ENCODE measurements around the gene FMNL3. TPM values are rescaled to one million over a fixed set of nuclear protein-coding genes. Genes with fewer than 3 reads are reported as not detected.

The FMNL3 gene, protein sequence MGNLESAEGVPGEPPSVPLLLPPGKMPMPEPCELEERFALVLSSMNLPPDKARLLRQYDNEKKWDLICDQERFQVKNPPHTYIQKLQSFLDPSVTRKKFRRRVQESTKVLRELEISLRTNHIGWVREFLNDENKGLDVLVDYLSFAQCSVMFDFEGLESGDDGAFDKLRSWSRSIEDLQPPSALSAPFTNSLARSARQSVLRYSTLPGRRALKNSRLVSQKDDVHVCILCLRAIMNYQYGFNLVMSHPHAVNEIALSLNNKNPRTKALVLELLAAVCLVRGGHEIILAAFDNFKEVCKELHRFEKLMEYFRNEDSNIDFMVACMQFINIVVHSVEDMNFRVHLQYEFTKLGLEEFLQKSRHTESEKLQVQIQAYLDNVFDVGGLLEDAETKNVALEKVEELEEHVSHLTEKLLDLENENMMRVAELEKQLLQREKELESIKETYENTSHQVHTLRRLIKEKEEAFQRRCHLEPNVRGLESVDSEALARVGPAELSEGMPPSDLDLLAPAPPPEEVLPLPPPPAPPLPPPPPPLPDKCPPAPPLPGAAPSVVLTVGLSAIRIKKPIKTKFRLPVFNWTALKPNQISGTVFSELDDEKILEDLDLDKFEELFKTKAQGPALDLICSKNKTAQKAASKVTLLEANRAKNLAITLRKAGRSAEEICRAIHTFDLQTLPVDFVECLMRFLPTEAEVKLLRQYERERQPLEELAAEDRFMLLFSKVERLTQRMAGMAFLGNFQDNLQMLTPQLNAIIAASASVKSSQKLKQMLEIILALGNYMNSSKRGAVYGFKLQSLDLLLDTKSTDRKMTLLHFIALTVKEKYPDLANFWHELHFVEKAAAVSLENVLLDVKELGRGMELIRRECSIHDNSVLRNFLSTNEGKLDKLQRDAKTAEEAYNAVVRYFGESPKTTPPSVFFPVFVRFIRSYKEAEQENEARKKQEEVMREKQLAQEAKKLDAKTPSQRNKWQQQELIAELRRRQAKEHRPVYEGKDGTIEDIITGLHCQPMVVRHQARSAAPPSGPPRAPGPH
- total RNA-seq, result 22.5 and 29.3 TPM in 2 replicates

DNA sequence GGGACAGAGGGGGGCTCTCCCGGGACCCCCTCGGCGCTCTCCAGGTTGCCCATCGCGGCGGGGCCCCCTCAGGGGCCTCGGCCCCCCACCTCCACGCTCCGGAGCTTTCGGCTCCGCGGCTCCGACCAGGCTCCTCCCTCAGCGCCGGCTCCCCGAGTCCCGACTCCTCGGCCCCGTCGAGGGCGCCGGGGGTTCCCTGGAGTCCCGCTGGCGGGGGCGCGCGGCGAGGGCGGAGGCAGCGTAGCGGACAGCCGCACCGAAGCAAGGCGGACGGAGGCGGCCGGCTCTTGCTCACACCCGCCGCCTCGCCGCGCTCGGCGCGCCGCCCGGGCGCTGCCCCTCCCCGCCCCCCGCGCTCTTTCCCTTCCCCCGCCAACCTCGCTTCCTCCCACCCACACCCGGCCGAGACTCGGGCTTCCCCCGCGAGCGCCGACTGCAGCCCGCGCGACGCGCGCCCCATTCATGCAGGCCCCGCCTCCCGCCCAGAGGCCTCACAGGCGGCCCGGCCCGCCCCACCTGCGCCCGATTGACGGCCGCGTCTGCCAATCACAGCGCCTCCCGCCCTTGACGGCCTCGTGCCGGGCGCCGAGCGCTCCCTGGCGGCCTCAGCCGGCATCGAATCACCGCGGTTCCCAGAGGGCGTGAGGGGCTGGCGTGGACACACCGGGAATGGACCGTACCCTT lies at the start of gene FMNL3:
TSS of gene FMNL3 (minus strand) at position 278 of the 684 bp plus-strand sequence. CDS start at position 53, 225 bp downstream.

DNA sequence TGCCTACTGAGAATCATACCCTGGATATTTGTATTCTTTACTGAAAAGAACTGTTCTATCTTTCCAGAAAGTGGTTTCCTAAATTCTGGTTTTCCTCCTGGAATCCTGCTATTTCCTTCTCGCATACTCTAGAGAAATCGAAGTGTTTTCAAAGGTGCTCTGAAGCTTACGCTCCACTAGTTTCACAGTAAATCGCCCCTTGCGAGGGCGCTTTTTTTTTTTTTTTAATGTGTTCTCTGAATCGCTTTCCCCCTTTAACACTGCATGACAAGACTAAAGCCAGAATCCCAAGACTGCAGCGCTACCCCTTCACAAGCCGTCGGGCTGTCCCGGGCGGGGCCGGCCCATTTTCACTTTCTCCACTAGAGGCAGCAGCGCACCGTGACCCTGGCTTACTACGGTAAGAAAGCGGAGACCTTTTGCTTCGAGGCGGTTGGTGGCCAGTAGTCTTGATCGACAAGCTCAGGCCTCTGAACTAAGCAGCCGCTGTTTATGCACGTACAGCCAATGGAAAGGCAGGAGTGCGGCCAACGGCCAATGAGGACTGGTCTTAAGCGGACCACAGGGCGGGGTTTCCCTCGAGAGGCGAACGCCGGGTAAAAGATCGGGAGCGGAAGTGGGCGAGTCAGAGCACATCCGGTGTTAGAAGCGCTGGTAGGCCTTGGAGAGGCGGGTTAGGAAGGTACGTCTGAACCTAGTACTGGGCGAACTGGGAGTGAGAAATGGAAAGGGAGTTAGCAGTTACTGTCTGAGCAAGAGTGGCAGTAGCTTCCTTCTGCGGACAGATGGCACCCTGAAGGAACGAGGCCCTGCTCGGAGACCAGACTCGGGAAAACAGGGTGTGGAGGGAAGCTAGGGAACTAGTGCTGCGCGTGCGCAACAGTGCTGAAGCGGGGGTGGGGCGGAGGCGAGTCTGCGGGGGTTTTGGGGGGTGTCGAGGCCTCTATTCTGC lies 34.0 kb upstream of the FMNL3 start, which contains the start of gene TMBIM6:
TSS of gene TMBIM6 (plus strand) at position 628 of the 952 bp plus-strand sequence. CDS start 10,937 bp downstream, outside the sequence.

DNA sequence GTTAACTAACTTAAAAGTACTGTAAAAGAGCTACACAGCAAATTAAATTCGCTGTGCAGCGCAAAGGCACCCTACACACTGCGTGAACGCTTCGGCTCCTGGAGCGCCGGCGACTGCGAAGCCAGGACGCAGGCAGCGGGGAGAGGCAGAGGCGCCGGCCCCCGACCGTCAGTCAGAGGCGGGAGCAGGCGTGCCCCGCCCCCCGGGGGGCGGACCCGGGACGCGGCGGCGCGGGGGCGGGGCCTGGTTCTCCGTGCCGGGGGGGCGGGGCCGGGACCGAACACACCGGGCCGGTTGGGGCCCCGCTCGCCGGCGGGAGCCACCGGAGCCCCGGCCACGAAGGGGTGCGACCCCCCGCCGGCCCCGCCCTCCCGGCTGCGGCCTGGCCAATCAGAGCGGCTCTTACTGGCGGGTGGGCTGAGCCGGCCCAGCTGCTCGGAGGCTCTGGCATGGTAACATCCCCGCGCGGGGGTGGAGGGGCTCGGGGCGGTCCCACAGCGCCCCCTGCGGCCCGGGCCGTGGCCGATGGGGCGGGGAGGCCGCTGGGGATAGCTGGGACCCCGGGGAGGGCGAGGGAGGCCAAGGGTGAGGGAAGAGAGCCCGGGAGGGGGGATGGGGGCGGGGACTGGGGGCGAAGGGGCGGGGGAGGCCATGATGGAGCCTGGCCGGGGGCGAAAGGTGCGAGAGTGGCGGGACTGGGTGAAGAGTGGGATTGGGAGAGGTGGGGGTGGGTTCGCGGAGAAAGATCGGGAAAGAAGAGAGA lies 83.9 kb downstream of the FMNL3 start, which contains the start of gene PRPF40B:
TSS of gene PRPF40B (plus strand) at position 420 of the 763 bp plus-strand sequence. CDS start at position 450, 30 bp downstream.

DNA sequence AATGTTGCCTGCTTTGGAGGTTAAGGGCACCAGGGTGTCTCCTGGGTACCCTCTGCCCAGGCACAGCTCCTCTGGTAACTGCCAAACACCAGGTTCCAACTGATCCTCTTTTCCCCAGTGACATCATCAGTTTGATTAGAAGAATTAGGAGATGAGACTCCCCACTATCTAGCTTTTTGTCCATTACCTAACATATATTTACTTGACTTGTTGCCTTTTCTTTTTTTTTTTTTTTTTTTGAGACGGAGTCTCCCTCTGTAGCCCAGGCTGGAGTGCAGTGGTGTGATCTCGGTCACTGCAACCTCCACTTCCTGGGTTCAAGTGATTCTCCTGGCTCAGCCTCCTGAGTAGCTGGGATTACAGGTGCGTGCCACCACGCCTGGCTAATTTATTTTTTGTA lies 101.7 kb downstream of the FMNL3 start, which contains the start of gene FAM186B:
TSS of gene FAM186B (minus strand) at position 101 of the 400 bp plus-strand sequence. CDS start 162 bp downstream, outside the sequence.

Other genes with a start within 250 kb of the FMNL3 start
- gene KCNH3, start 168.4 kb downstream of the FMNL3 start, total RNA-seq, result under 0.01 and 0.33 TPM in 2 replicates
- gene MCRS1, start 139.3 kb downstream of the FMNL3 start, total RNA-seq, result 55.2 and 62.8 TPM in 2 replicates
- 0.29 and 0.99 TPM in 2 replicates for gene FAM186B, start 101.8 kb downstream of the FMNL3 start, total RNA-seq
- 12.6 and 17.0 TPM in 2 replicates for gene PRPF40B, start 83.8 kb downstream of the FMNL3 start, total RNA-seq
- 453 and 812 TPM in 2 replicates for gene TMBIM6, start 34.2 kb upstream of the FMNL3 start, total RNA-seq
- gene NCKAP5L, start 121.0 kb upstream of the FMNL3 start, total RNA-seq, result 18.6 and 22.3 TPM in 2 replicates
- gene BCDIN3D, start 135.7 kb upstream of the FMNL3 start, total RNA-seq, result 4.5 and 5.6 TPM in 2 replicates
- 2.6 and 8.4 TPM in 2 replicates for gene FAIM2, start 196.5 kb upstream of the FMNL3 start, total RNA-seq
- not detected in 2 replicates for gene AQP2, start 243.3 kb upstream of the FMNL3 start, total RNA-seq

Measured in smooth muscle cell of trachea (primary cell).